HG03175 (cell line): ENCODE measurements around the gene ZCCHC10.
"Not testable (repeated sequence)": the region's sequence is repeated elsewhere in the genome, so short reads cannot be mapped to it uniquely, and the experiment has no call there.

Experiments
- ATAC-seq: cut with Tn5 transposase; IDR thresholded peaks from one replicate; pipeline ENCODE4 v1.9.1; 2021; ENCODE audit warnings: mild to moderate bottlenecking, moderate library complexity; ENCODE audit not compliant: unreplicated experiment

ZCCHC10 gene

DNA sequence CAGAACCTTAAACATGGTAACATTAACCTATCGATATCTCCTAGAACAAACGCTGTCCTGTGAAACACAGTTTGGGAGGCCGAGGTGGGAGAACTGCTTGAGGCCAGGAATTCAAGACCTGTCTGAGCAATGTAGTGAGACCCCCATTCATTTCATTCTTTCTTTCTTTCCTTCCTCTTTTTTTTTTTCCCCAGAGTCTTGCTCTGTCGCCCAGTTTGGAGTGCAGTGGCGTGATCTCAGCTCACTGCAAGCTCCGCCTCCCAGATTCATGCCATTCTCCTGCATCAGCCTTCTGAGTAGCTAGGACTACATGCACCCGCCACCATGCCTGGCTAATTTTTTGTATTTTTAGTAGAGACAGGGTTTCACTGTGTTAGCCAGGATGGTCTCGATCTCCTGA, 20.2 kb upstream of the ZCCHC10 start:
- not testable (repeated sequence) for ATAC-seq

DNA sequence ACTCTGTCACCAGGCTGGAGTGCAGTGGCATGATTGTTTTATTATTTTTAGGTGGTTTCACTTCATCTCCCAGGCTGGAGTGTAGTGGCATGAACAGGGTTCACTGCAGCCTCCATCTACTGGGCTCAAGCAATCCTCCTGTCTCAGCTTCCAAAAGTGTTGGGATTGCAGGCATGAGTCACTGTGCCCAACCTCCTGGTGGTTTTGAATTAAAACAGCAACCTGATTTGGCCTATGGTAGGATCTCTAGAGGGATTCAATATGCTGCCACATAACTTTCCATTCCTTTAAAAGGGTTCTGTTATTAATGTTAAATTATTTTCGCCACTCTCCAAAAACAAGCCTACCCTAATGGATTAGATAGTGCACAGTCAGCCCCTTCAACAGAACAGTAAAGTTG, 15.6 kb upstream of the ZCCHC10 start:
- ATAC-seq = no peak

DNA sequence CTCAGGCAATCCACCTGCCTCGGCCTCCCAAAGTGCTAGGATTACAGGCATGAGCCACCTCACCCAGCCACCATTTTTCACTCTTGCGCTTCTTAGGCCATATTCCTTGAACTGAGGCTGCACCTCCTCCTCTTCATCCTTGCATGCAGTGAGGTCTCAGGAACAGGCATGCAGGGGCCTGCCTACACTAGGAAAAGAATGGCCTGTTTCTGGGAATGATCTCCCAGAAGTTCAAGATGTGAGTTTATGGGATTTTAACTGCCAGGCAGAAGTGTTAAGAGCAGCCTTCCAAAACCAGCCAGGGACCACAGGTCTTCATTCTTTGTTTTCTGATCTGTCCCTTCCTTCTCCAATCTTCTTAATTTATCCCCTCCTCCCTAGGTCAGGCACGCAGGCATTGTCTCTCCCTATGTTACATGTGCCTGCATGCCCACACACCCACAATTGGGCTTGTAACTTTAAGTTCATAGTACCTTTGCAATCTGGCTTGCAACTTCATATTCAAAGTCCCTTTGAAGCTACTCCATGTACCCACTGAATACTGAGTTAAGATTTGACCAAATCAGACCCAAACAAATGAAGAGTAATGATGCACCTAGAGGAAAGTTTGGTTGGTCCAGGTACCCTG, 14.9 kb upstream of the ZCCHC10 start:
- no peak for ATAC-seq

DNA sequence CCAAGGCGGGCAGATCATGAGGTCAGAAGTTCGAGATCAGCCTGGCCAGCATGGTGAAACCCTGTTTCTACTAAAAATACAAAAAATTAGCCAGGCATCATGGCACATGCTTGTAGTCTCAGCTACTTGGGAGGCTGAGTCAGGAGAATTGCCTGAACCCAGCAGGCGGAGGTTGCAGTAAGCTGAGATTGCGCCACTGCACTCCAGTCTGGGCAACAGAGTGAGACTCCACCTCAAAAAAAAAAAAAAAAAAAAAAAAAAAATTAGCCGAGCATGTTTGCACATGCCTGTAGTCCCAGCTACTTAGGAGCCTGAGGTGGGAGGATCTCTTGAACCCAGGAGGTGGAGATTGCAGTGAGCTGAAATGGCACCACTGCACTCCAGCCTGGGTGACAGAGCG, 10.3 kb upstream of the ZCCHC10 start:
- not testable (repeated sequence) for ATAC-seq

DNA sequence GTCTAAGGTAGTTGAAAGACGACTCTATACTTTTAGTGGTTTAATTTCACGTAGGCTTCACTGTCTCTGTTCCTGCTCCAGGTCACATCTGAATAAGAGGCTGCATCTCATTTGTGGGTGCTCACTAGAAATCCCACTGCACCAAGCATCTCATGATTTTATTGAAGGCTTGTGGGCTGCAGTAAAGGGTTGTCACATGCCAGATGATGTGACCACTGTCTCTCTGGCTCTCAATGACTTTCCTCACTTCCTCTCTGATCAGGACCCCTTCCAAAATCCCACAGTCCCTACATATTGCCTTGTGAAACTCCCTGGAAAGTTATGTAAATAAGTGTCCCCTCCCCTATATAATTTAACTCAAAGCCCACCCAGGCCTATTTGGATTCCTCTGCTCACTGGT, 8.9 kb upstream of the ZCCHC10 start:
- no peak for ATAC-seq

DNA sequence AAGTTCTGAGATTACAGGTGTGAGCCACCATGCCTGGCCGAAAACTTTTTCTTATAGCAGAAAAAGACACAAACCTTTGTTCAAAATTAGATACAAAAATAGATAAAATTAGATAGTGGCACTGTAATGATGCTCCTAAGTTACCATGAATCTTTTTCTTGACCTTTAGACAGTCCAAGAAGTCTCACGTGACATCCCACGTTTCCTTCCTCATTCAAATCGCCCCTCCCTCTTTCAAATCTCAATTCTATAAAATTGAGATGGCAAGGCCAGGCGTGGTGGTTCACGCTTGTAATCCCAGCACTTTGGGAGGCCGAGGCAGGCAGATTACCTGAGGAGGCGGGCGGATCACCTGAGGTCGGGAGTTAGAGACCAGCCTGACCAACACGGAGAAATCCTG, 7.7 kb upstream of the ZCCHC10 start:
- ATAC-seq = no peak

DNA sequence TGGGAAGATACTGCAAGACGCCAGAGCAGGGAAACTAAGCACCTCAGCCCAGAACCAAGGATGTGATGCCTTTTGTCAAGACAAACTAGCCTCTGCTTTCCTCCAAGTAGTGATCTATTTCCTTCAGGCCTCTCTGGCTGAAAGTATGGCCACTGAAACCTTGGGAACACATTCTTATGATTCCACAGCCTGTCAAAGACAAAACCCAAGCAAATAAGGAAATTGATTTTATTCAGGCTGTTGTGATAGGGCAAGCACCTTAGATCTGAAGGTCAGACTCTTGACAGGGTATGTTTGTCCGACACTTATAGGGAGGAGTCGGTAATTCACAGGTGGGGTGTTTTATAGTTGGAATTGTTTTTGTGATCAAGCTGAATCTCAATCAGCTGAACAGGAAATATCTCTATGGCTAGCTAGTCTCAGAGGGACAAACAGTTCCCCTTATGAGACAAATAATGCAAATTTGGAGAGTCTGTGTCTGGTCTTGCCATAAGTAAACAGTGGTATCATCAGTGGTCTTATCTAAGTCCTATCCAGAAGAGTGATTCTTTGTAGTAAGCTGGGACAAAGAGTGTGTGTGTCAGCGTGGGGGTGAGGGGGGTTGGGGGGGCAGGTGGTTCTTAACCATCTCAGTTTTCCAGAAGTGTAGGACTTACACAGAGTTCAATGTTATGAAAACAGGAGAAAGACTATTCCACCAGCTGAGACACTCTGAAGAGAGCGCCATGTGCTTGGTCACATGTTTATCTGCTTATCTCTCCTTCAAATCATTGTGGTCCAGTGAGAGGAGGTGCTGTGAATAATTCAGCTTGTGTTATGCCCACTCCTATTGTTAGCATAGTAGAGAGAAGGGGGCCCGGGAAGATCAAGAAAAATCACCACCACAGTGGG, 6.7 kb upstream of the ZCCHC10 start:
- peak; percentile 78 for ATAC-seq

DNA sequence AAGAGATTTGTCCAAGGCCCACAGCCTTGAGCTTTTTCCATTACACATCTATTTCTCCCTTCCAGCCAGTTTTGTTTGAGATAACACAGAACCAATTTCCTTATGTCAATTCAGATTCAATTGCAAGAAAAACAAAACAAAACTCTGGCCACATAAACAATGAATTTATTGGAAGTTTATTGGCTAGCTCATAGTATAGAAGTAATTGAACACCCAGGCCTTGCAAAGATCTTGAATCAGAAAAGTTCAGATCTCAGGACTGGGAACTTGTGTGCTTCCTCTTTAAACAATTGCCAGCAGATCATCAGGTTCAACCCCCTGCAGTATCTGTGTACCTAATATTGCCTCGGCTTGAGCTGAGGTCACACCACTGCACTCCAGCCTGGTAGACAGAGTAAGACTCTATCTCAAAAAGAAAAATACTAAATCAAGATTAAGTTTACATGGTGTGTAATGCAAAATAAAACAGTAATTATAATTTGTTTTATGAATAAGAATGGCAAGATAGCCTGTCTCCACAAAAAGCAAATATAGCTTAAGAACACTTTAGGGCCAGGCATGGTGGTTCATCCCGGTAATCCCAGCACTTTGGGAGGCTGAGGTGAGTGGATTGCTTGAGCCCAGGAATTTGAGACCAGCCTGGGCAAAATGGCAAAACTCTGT, 4.1 kb upstream of the ZCCHC10 start:
- ATAC-seq = no peak

DNA sequence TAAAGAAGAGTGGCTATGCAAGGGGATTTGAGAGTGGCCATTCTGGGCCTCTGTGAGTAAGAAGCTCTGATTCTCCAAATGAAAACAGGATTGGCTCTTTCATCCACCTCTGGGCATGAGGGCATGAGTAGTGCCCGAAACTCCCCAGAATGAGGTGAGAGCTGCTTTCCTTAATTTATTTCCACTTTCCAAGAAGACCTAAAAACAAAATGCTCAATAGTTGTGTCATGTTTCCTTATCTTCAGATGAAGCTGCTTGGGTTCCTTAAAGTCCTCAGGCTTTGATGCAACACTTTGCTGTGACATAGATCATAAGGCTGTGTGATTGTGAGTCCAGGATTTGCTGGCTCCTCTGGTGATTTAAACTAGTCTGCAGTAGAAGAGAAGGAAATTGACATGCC, 3.1 kb upstream of the ZCCHC10 start:
- ATAC-seq = no peak

DNA sequence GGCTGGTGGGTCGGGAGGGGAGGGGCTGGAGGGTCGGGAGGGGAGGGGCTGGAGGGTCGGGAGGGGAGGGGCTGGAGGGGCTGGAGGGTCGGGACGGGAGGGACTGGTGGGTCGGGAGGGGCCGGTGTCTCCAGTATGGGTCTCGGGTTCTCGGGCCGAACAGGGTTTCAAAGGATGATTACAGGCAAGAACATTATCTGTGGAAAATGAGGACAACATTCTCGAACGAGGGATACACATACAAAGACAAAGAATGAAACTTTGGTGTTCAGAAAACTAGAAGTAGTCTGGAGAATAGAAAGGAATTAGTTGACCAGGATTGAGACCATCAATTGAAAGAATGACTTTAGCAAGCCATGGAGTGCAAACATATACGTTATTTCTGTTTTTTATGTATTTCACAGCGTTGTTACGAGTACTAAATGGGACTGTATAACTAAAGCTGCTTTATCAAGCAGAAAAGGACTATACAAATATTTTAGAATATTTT, 360 bp upstream of the ZCCHC10 start:
- ATAC-seq = no peak

DNA sequence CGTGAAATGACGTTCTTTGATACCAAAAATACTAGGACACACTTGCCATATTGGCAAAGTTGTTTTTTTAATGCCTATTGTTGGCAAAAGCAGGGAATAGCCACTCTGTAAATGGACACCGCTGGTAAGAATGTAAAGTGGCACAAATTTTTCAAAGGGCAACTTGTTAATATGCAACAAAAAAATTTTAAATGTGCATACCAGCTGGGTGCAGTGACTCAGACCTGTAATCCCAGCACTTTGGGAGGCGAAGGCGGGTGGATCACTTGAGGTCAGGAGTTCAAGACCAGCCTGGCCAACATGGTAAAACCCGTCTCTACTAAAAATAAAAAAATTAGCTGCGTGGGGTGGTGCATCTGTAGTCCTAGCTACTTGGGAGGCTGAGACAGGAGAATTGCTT, 6.9 kb downstream of the ZCCHC10 start:
- ATAC-seq = not testable (repeated sequence)

DNA sequence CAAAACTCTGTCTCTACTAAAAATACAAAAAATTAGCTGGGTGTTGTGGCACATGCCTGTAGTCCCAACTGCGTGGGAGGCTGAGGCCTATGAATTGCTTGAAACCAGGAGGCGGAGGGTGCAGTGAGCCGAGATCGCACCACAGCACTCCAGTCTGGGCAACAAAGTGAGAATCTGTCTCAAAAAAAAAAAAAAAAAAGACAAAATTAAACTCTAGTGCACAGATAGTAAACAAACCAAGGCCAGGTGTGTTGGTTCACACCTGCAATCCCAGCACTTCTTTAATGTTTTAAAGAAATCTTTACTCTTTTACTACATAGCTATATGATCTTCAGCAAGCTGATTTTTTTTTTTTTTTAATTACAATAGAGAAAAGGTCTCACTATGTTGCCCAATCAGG, 8.4 kb downstream of the ZCCHC10 start:
- ATAC-seq = no peak

DNA sequence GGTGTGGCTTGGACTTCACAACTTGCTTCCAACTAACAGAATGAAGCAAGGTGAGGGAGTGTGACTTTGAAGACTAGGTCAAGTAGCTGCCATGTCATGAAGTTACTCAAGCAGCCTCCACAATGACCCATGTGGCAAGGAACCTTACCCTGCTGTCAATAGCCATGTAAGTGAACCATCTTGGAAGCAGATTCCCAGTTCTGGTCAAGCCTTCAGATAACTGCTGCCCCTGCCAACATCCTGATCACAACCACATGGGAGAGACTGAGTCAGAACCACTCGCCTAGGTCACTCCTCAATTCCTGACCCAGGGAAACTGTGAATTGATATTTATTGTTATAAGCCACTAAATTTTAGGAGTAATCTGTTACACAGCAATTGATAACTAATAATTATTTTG, 10.9 kb downstream of the ZCCHC10 start:
- no peak for ATAC-seq

DNA sequence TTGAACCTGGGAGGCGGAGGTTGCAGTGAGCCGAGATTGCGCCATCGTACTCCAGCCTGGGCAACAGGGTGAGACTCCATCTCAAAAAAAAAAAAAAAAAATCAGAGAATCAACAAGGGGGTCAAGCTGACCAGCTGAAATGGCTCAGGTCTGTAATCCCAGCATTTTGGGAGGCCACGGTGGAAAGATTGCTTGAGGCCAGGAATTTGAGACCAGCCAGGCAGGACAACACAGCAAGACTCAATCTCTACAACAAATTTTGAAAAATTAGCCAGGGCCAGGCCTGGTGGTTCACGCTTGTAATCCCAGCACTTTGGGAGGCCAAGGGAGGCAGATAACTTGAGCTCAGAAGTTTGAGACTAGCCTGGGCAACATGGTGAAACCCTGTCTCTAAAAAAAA, 17.9 kb downstream of the ZCCHC10 start:
- ATAC-seq = not testable (repeated sequence)

DNA sequence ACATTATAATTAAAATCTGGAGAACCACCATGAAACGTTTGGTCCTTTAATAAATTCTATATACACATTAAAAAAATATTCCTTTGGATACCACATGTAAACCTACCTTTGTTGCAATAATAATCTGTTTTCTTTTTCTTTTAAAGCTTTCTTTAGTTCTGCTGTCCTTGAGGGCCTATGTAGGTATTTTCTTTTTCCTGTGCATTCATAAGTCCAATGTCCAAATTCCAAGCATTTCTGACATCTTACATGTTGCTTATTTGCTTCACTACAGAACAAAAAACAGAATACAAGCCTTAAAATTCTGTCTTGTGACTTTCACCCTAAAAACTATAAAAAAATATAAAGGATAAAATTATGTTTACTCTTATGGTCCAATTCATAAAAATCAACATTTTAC, 19.7 kb downstream of the ZCCHC10 start:
- no peak for ATAC-seq

DNA sequence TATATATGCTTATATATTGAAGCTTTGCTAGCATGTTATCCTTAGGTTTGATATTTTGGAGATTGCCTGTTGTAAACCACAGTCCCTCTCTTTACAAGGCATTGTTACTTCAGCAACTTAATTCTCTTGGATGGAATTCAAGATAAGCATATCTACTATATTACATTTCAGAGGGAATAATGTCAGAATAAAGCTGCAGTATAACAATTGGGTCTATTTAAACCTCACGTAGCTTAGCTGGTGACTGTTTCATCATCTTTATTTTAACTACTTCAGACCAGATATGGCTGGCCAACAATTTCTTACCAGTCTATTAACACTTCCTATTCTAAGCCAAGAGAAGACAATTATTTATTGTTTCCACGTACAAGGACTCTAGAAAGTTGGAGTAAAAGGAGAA, 27.1 kb downstream of the ZCCHC10 start:
- ATAC-seq = no peak

DNA sequence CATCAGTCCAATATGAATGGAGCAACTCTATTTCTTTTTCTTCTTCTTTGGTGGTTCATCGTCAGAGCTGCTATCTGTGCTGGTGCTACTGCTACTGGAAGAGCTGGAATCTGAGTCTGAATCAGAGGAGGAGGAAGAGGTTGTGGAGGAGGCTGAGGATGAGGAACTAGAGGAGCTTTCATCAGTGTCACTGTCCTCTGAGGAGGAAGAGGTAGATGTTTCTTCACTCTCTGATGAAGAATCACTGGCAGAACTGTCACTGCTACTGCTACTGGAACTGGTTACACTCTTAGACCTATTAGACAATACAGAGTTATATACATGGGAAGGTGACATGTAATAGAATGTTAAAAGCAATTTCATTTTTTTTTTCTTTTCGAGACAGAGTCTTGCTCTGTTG, 27.8 kb downstream of the ZCCHC10 start:
- ATAC-seq = no peak

DNA sequence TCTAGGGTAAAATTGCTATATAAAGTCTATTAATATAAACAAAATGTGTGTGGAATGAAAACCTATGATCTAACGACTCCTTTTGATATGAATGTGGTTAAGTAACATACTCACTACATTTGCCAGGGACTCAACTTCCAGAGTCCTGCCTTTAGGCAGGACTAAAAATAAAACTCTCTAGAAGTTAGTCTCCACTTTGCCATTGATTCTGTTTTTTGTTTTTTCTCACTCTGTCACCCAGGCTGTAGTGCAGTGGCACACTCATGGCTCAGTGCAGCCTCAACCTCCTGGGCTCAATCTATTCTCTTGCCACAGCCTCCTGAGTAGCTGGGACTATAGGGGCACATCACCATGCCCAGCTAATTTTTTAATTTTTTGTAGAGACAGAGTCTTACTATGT, 30.0 kb downstream of the ZCCHC10 start:
- ATAC-seq = no peak

DNA sequence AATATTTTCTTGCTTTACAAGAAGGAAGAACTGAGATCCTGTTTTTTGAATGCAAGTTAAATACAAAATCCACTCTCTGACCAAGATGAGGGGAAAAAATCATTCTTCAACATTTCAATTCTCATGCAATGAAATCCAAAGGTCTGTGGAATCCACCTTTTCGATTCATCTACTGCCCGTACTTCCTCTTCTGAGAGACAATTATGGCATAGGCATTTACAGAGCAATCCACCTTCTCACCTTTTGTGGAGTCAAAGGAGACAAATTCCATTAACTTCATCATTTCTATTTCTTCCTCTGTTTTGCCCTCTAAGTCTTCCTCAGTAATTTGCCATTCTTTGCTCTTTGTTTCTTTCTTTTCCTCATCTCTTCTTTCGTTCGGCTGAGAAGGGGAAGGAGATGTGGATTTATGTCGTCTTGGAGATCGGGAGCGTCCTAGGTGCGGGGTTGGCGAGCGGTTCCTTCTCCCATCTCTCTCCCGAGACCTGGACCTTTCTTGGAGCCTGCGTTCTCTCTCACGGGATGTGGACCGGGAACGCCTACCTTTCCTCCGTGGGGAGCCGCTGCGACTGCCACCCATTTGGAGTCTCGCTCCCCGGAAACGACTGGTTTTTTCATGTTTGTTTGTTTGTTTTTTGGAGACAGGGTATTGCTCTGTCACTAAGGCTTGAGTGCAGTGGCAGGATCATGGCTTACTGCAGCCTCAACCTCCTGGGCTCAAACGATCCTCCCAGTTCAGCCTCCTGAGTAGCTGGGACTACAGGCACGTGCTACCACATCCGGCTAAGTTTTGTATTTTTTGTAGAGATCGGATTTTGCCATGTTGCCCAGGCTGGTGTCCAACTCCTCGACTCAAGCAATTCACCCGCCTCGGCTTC, 38.6 kb downstream of the ZCCHC10 start:
- ATAC-seq = no peak

DNA sequence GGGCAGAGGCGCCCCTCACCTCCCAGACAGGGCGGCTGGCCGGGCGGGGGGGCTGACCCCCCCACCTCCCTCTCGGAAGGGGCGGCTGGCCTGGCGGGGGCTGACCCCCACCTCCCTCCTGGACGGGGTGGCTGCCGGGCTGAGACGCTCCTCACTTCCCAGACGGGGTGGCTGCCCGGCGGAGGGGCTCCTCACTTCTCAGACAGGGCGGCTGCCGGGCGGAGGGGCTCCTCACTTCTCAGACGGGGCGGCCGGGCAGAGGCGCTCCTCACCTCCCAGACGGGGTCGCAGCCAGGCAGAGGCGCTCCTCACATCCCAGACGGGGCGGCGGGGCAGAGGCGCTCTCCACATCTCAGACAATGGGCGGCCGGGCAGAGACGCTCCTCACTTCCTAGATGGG, 43.4 kb downstream of the ZCCHC10 start:
- not testable (repeated sequence) for ATAC-seq

DNA sequence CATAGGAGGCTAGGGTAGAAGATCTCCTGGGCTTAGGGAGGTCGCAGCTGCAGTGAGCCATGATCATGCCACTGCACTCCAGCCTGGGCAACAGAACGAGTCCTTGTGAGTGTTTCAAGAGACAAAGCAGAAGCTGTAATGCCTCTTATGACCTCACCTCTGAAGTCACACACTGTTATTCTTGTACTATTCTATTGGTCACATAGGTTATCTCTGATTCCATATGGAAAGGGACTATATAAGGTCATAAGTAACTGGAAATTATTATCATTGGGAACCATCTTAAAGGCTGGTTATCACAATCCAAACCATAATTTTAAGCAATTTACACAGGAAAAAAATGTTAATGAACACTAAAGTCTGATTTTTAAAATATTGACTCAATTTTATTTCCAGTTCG, 45.1 kb downstream of the ZCCHC10 start:
- no peak for ATAC-seq
